GM18868 (cell line): ENCODE results near the gene IQCE.

Source experiments
- ATAC-seq: cut with Tn5 transposase; IDR thresholded peaks from one replicate; pipeline ENCODE4 v1.9.1; 2021; ENCODE audit warnings: mild to moderate bottlenecking, moderate library complexity; ENCODE audit not compliant: unreplicated experiment

Gene IQCE

DNA sequence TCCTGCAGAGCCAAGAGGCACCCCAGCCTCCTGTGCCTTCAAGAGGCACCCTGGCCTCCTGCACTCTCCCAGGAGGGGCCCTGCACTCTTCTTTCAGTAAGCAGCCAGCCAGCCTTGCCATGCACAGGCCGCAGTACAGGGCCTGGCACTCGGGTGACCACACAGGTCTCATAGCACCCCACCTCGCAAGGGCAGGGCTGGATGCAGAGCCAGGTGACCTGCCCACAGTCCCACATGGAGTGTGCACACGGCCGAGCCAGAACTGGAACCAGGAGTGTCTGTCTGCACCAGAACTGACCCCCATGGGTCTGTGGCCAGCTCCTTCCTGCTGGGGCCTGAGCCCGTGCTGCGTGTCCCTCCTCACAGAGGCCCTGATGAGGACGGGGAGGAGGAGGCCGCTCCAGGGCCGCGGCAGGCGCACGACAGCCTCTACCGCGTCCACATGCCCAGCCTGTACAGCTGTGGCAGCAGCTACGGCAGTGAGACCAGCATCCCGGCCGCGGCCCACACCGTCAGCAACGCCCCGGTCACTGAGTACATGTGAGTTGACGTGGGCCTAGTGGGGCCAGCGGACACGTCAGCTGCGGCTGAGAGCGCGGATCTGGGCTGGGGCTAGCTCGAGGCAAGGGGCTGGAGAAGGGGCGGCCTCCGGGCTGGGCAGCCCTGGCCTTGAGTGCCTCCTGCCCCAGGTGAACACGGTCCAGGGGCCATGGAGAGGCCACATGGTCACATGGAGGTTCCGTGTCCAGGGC lies 99.3 kb downstream of the IQCE start:
- no peak for ATAC-seq

DNA sequence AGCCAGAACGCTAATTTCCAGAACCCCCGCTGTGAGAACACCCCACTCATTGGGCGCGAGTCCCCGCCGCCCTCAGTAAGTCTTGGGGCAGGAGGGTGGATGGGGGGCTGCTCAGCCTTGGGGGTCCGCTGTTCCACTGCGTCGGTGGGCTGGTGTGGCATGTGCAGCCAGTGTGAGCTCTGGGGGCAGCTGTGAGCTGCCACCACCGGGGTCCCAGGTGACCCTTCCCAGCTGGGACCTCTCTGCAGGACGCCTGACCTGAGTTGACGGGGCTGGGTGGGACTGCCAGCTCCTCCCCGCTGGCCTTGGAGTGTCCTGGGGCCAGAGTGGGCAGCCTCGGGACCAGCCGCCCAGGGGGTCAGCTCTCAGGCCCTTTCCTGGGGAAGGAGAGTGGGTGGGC lies 100.2 kb downstream of the IQCE start:
- ATAC-seq: no peak

GRCh38 chr7:2659556-2660358 lies 101.0 kb downstream of the IQCE start:
- no peak for ATAC-seq

- no peak for ATAC-seq
Observed at GRCh38 chr7:2660359-2661095, 101.7 kb downstream of the IQCE start.

DNA sequence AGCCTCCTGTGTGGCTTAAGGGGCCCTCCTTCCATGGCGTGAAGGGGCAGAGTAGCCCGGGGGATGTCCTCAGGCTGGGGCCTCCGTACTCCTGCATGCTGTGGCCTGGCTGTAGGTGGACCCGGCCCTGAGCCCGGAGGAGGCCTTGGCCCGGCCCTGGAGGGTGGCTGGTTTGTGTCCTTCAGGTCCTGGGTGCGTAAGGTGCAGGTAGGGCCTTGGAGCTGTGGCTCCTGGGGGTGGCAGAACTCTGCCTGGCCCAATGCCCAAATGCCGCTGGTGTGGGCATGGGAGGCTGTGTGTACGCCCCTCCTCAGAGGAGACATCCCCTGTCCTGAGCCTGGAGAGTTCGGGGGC lies 102.3 kb downstream of the IQCE start:
- no peak for ATAC-seq

DNA sequence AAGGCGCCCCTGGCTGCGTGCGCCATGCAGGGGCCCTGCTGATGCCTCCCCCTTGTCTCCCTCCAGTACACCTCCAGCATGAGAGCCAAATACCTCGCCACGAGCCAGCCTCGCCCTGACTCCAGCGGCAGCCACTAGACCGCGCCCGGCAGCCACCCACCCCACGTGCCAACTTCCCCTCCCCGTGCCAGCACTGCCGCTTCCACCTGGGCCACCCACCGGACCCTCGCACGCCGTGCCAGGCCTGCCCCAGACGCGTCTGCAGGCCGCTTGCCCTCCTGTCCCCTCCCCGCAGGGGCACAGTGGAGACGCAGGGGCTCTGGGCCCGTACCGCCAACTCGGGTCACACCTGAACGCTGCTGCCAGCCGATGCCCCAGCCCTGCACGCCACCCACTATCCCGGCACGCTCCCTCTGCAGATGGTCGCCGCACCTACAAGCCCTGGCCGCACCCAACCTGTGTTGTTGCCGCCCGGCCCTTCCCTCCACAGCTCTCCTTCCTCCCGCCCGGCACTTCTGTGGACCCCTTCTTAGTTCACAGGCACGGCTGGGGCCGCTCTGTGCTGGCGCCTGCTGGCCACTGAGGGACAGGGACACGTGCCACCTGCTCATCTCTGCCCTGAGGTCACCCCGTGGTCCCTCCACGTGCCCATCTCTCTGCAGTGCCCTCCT lies 103.0 kb downstream of the IQCE start:
- ATAC-seq: no peak

DNA sequence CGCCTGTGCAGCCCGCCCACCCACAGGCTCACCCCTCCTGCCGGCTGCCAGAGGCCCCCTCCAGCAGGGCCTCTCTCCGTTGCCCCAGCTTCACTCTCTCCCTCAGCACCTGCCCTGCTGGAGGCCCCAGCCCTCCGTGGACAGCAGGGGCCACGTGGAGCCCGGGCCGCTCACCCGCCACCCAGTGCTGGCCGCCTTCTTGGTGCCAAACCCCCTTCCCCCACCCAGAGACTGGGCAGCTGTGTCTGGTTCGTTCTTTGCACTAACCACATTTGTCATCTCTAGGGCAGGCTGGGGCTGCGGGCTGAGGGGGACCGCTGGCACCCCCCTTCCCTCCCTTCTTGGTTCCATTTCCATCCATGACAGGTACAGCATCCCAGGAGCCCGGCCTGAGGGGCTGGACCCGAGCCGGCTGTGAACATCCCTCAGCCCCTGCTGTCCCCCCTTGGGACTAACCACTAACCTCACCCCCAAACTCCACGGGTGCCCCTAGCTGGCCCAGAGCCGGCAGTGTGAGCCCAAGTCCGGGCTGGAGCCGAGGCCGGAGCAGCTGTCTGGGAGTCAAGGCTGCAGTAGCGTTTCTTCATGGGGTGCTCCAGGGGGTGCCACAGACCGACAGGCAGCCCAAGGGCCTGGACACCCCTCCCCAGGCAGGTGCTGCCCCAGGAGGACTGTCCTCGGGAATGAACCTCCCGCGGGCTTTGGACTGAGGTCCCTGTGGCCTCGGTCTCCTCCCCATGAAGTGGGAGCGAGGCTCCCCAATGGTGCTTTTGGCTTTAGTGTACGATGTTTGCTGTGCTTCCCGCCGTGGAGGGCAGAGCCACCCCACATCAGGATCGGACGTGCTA lies 103.7 kb downstream of the IQCE start:
- ATAC-seq: no peak

DNA sequence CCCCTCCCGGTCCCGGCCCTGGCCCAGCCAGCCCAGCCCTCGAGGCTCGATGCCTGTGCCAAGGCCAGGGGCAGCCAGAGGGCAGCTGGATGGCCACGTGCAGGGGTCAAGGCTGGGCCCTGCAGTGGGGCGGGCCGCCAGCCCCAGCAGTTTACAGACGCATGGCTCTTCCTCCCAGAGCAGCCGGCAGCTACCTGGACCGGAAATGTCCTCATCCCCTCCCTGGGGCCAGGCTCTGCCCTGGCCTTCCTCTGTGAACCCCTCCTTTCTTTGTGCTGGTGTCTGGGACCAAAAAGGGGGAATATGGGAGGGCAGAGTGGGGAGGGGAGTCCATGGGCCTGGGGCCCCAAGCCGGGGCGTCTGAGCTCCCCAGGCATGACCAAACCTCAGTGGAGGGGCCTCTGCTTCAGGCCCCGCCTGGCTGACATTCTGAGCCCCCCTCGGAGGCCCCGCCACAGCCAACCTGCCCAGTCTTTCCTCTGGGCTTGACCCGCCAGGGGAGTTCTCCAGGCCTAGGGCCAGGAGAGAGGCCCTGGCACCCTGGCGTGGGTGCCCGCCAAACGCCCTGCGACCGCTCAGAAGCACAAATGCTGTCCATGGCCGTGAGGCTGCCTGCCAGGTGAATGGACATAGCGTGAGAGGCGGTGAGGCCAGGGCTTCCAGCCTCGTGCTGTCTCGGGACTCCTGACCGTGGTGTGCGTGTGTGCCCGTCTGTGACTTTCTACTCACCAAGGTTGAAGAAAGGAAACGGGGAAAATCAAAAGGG lies 104.5 kb downstream of the IQCE start:
- no peak for ATAC-seq

DNA sequence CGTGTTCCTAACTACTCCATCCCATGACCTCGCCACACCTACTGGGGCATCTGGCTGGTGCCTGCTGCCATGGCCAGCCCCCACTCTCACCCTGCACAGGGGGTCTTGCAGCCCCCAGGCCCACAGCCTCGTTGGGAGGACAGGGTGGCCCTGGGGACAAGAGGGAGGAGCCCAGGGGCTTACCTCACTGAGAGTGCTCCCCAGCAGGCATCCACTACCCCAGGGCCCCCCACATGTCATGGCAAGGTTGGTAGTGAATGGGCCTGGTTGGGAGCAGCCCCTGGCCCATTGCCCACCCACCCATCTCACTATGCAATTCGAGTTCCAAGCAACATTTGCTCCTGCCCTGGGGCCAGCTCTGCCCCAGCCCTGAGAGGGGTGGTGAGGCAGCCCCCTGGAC lies 105.2 kb downstream of the IQCE start:
- no peak for ATAC-seq
